ENCODE results near the gene ZNF490. TPM values are rescaled to one million over a fixed set of nuclear protein-coding genes. Genes with fewer than 3 reads are reported as not detected.
A peak's percentile ranks its signal among the peaks of the same experiment; 100 is the strongest.
"Not testable (repeated sequence)": the region's sequence is repeated elsewhere in the genome, so short reads cannot be mapped to it uniquely, and the experiment has no call there.

Gene ZNF490
- total and polyA plus RNA-seq, 8 donors, result 0.25 to 7.5 (median 4.7) TPM; not detected in 2

- Histone ChIP-seq H3K4me1 (peaks cover 10 to 19% (median 17%) of the 10 kb centered on the region in 4 donors), H3K4me3 (peak overlapping the region; percentile 41 to 48 (median 44)), H3K27ac (peak overlapping the region in 1 of 5 donors; percentile 34), H3K27me3 (no peaks in the 10 kb centered on the region), H3K36me3 (peaks cover 0 to 30% (median 14%) of the 10 kb centered on the region in 4 donors), H3K9me3 (no peaks in the 10 kb centered on the region)
- 6 to 16% (median 14%) methylated on average over 24 to 31 of the region's 31 CpGs for WGBS, 5 donors
- intact Hi-C loops (cut with DNase I; ENCODE audit: low total_unique reads), result no loop called here
- peak; percentile 82 to 90 for DNase-seq
- TF ChIP-seq EP300 (IDR thresholded peaks at IDR 0.05) (no peak), POLR2A (IDR thresholded peaks at IDR 0.05) (no peak), CTCF (IDR thresholded peaks at IDR 0.05) (no peak), POLR2AphosphoS5 (IDR thresholded peaks at IDR 0.05) (no peak)
Measured at GRCh38 chr19:12647490-12648071, 37.0 kb upstream of the ZNF490 start.

- no peak for DNase-seq
Measured at GRCh38 chr19:12647047-12647446, 36.4 kb upstream of the ZNF490 start.

GRCh38 chr19:12646551-12646950 lies 35.9 kb upstream of the ZNF490 start:
- H3K27ac ChIP-seq, result no peak overlapping the region
- WGBS, 5 donors, result 88 to 94% (median 90%) methylated on average over 10 of the region's 10 CpGs
- no peak for DNase-seq
- no peak overlapping the region for H3K4me3 ChIP-seq
- TF ChIP-seq CTCF (IDR thresholded peaks at IDR 0.05), result no peak
- TF ChIP-seq POLR2A (IDR thresholded peaks at IDR 0.05), result no peak
- no peak for TF ChIP-seq EP300 (IDR thresholded peaks at IDR 0.05)
- no peak for TF ChIP-seq POLR2AphosphoS5 (IDR thresholded peaks at IDR 0.05)
- intact Hi-C loops (cut with DNase I; ENCODE audit: low total_unique reads), result no loop called here
- no peaks in the 10 kb centered on the region for H3K9me3 ChIP-seq
- no peaks in the 10 kb centered on the region for H3K27me3 ChIP-seq
- H3K36me3 ChIP-seq, result peaks cover 0 to 22% (median 4%) of the 10 kb centered on the region in 4 donors
- H3K4me1 ChIP-seq, result peaks cover 10 to 19% (median 17%) of the 10 kb centered on the region in 4 donors

More at GRCh38 chr19:12647047-12647446, 36.4 kb upstream of the ZNF490 start:
- intact Hi-C loops (cut with DNase I; ENCODE audit: low total_unique reads), result no loop called here
- Histone ChIP-seq H3K36me3 (peaks cover 0 to 27% (median 9%) of the 10 kb centered on the region in 4 donors), H3K9me3 (no peaks in the 10 kb centered on the region), H3K27me3 (no peaks in the 10 kb centered on the region), H3K4me1 (peaks cover 10 to 19% (median 17%) of the 10 kb centered on the region in 4 donors), H3K4me3 (peak overlapping the region; percentile 41 to 48 (median 44)), H3K27ac (peak overlapping the region in 1 of 5 donors; percentile 34)
- TF ChIP-seq POLR2A (IDR thresholded peaks at IDR 0.05) (no peak), EP300 (IDR thresholded peaks at IDR 0.05) (no peak), POLR2AphosphoS5 (IDR thresholded peaks at IDR 0.05) (no peak), CTCF (IDR thresholded peaks at IDR 0.05) (no peak)
- WGBS, 5 donors, result 43 to 61% (median 51%) methylated on average over 8 of the region's 8 CpGs

- 93 to 95% (median 93%) methylated on average over 14 of the region's 14 CpGs for WGBS, 5 donors
Measured at GRCh38 chr19:12643716-12644115, 33.1 kb upstream of the ZNF490 start.

GRCh38 chr19:12642506-12642905 lies 31.9 kb upstream of the ZNF490 start:
- WGBS, 5 donors, result 89 to 95% (median 93%) methylated on average over 21 to 26 of the region's 26 CpGs
- no peak for TF ChIP-seq CTCF (IDR thresholded peaks at IDR 0.05)
- no peak for TF ChIP-seq EP300 (IDR thresholded peaks at IDR 0.05)
- no peak for TF ChIP-seq POLR2AphosphoS5 (IDR thresholded peaks at IDR 0.05)
- no peak for TF ChIP-seq POLR2A (IDR thresholded peaks at IDR 0.05)
- intact Hi-C loops (cut with DNase I; ENCODE audit: low total_unique reads), result no loop called here
- Histone ChIP-seq H3K27me3 (no peaks in the 10 kb centered on the region), H3K4me3 (no peak overlapping the region), H3K4me1 (peaks cover 10 to 19% (median 15%) of the 10 kb centered on the region in 4 donors), H3K9me3 (no peaks in the 10 kb centered on the region), H3K27ac (no peak overlapping the region), H3K36me3 (peaks cover 0 to 11% (median 0%) of the 10 kb centered on the region in 4 donors)
- no peak for DNase-seq

More at GRCh38 chr19:12643716-12644115, 33.1 kb upstream of the ZNF490 start:
- H3K9me3 ChIP-seq; H3K4me3 ChIP-seq; intact Hi-C loops (cut with DNase I; ENCODE audit: low total_unique reads); H3K27me3 ChIP-seq; DNase-seq; H3K27ac ChIP-seq: not testable (repeated sequence)
- peaks cover 0 to 11% (median 0%) of the 10 kb centered on the region in 4 donors for H3K36me3 ChIP-seq
- peaks cover 20 to 31% (median 27%) of the 10 kb centered on the region in 4 donors for H3K4me1 ChIP-seq

Measured in stomach (tissue), 9 donors.